HepG2 (cell line): ENCODE results near the gene PPIL3. TPM values are rescaled to one million over a fixed set of nuclear protein-coding genes. Genes with fewer than 3 reads are reported as not detected.

ENCODE experiments used
- CEBPZ ChIP-seq: IDR thresholded peaks from 2 replicates; pipeline ENCODE4 v1.6.1; 2012; ENCODE audit warnings: low read length, improper control_type of control experiment
- CENPT ChIP-seq: sonication (generic); formaldehyde crosslinking; IDR thresholded peaks from 2 replicates; pipeline ENCODE4 v1.8.0; 2022; ENCODE audit warnings: low read depth, mild to moderate bottlenecking, moderate library complexity, missing genetic modification reagents
- HNF1B ChIP-seq: sonication (generic); formaldehyde crosslinking; IDR thresholded peaks from 2 replicates; pipeline ENCODE4 v1.5.1; 2020; ENCODE audit warnings: mild to moderate bottlenecking, moderate library complexity, missing genetic modification reagents
- JUNB ChIP-seq: sonication (generic); formaldehyde crosslinking; IDR thresholded peaks from 2 replicates; pipeline ENCODE4 v1.8.0; 2022; ENCODE audit warnings: missing genetic modification reagents, mild to moderate bottlenecking, borderline replicate concordance
- KDM4B ChIP-seq: sonication (generic); formaldehyde crosslinking; IDR thresholded peaks from 2 replicates; pipeline ENCODE4 v1.4.0; 2020; ENCODE audit warnings: missing genetic modification reagents
- MBD4 ChIP-seq: IDR thresholded peaks from 2 replicates; pipeline ENCODE4 v1.6.1; 2012; ENCODE audit warnings: low read length, inconsistent platforms, borderline replicate concordance
- MZF1 ChIP-seq: sonication (generic); formaldehyde crosslinking; IDR thresholded peaks from 2 replicates; pipeline ENCODE4 v1.8.1; 2023; ENCODE audit warnings: mild to moderate bottlenecking, missing genetic modification reagents, borderline replicate concordance
- NFE2L2 ChIP-seq: fragments of 150-350 bp; IDR thresholded peaks from 2 replicates; pipeline ENCODE4 v1.6.1; 2014; ENCODE audit warnings: low read length
- RERE ChIP-seq: IDR thresholded peaks from 2 replicates; pipeline ENCODE4 v1.6.1; 2016; ENCODE audit warnings: low read depth, missing genetic modification reagents, missing compliant biosample characterization
- SIX4 ChIP-seq: sonication (generic); formaldehyde crosslinking; IDR thresholded peaks from 2 replicates; pipeline ENCODE4 v1.4.0; 2020; ENCODE audit warnings: missing genetic modification reagents
- TARDBP ChIP-seq: sonication (generic); formaldehyde crosslinking; IDR thresholded peaks from 2 replicates; pipeline ENCODE4 v1.8.0; 2022; ENCODE audit warnings: mild to moderate bottlenecking, missing genetic modification reagents
- TBP ChIP-seq: sonication (generic); formaldehyde crosslinking; IDR thresholded peaks from 2 replicates; pipeline ENCODE4 v1.5.0; 2020; ENCODE audit warnings: missing genetic modification reagents
- ZBTB8A ChIP-seq: sonication (generic); formaldehyde crosslinking; IDR thresholded peaks from 2 replicates; pipeline ENCODE4 v1.4.0; 2020; ENCODE audit warnings: mild to moderate bottlenecking, low read depth, missing genetic modification reagents, borderline replicate concordance
- ZNF143 ChIP-seq: sonication (generic); formaldehyde crosslinking; IDR thresholded peaks from 2 replicates; pipeline ENCODE4 v1.4.0; 2020; ENCODE audit warnings: missing genetic modification reagents
- ZNF160 ChIP-seq: sonication (generic); formaldehyde crosslinking; IDR thresholded peaks from 2 replicates; pipeline ENCODE4 v1.8.0; 2022; ENCODE audit warnings: mild to moderate bottlenecking, inconsistent platforms, missing genetic modification reagents
- ZNF446 ChIP-seq: sonication (generic); formaldehyde crosslinking; IDR thresholded peaks from 2 replicates; pipeline ENCODE4 v1.5.0; 2020; ENCODE audit warnings: mild to moderate bottlenecking, missing genetic modification reagents
- ZNF615 ChIP-seq: sonication (generic); formaldehyde crosslinking; IDR thresholded peaks from 2 replicates; pipeline ENCODE4 v1.5.0; 2020; ENCODE audit warnings: mild to moderate bottlenecking, missing genetic modification reagents, borderline replicate concordance
- ZNF737 ChIP-seq: sonication (generic); formaldehyde crosslinking; IDR thresholded peaks from 2 replicates; pipeline ENCODE4 v1.5.0; 2020; ENCODE audit warnings: missing genetic modification reagents, mild to moderate bottlenecking, borderline replicate concordance
- ZNF775 ChIP-seq: sonication (generic); formaldehyde crosslinking; IDR thresholded peaks from 2 replicates; pipeline ENCODE4 v1.4.0; 2020; ENCODE audit warnings: missing genetic modification reagents, mild to moderate bottlenecking, moderate library complexity, borderline replicate concordance
- polyA plus RNA-seq, 8 experiments: library from polyadenylated mRNA; depleted of rRNA in 3 of 8; stranded (reverse) in 7 of 8; unstranded in 1 of 8; fragments of >200 nt; fragmentation: Illumina TruSeq in 4 of 8; extraction: Trizol in 4 of 8; gene quantifications; 2 replicates each; pipeline versions ENCODE4 v1.2.1 to v1.2.3, GENCODE V29; 2011 to 2016; ENCODE audit warnings: low read depth in 4 of 8, missing spikeins in 1 of 8, mixed read lengths in 1 of 8; ENCODE audit not compliant: insufficient read depth in 1 of 8
- total RNA-seq, 5 experiments: library from RNA; depleted of rRNA; stranded (reverse); fragments of >200 nt; fragmentation: Illumina TruSeq; extraction: Trizol; gene quantifications; 2 replicates each; pipeline ENCODE4 v1.2.3, GENCODE V29; 2016; ENCODE audit warnings: low read depth in 1 of 5

Gene PPIL3
- total and polyA plus RNA-seq, 2 of the 13 experiments (the other 11 are each of a cell fraction or from before 2014, with no cell fraction given), result 98.7 to 107 TPM

GRCh38 chr2:200843993-200844948, 44.6 kb downstream of the PPIL3 start (continued):
- no peak for TF ChIP-seq ZBTB8A (CRISPR knock-in tag)
- TF ChIP-seq ZNF775, result no peak
- no peak for TF ChIP-seq MBD4
- 0 out of 2 replicates have a peak, but pooled peaks have one; percentile 63 for TF ChIP-seq HNF1B
- no peak for TF ChIP-seq KDM4B (CRISPR knock-in tag)
- TF ChIP-seq TARDBP (CRISPR knock-in tag), result 0 out of 2 replicates have a peak, but pooled peaks have one; percentile 36
- no peak for TF ChIP-seq ZNF615 (CRISPR knock-in tag)
- no peak for TF ChIP-seq TBP
- TF ChIP-seq SIX4, result no peak
- no peak for TF ChIP-seq NFE2L2
- no peak for TF ChIP-seq CEBPZ
- no peak for TF ChIP-seq CENPT
- no peak for TF ChIP-seq ZNF160 (CRISPR knock-in tag)
- no peak for TF ChIP-seq MZF1 (CRISPR knock-in tag)
- no peak for TF ChIP-seq ZNF737 (CRISPR knock-in tag)
- TF ChIP-seq RERE (CRISPR knock-in tag), result no peak
- TF ChIP-seq JUNB (CRISPR knock-in tag), result no peak; the same call in 1 of the 2 replicates
- TF ChIP-seq ZNF143 (CRISPR knock-in tag), result 0 out of 2 replicates have a peak, but pooled peaks have one; percentile 30
- no peak for TF ChIP-seq ZNF446 (CRISPR knock-in tag)
